Keratinocyte (primary cell): ENCODE results near the gene OLIG2. TPM values are rescaled to one million over a fixed set of nuclear protein-coding genes. Genes with fewer than 3 reads are reported as not detected.

ENCODE experiments used
- DNase-seq: peaks from one replicate; pipeline ENCODE4 v3.0.0-alpha.2; 2011; ENCODE audit warnings: low read depth, missing footprints, low spot score
- FAIRE-seq: peaks from 2 replicates; lab custom pipeline; 2011; peaks lifted over from hg19 to GRCh38; lab: Jason Lieb, UNC
- H2AFZ ChIP-seq: 2 replicates; pipeline ENCODE4 v1.6.0; 2012; ENCODE audit warnings: low read length, control low read depth, inconsistent platforms; ENCODE audit not compliant: control insufficient read depth
- H3K27ac ChIP-seq: 2 replicates; pipeline ENCODE4 v1.5.1; 2011; ENCODE audit warnings: low read length; ENCODE audit not compliant: control insufficient read depth, insufficient read depth
- H3K27me3 ChIP-seq: 3 replicates; pipeline ENCODE4 v1.6.0; 2011; ENCODE audit warnings: low read length; ENCODE audit not compliant: control insufficient read depth, insufficient read depth; ENCODE audit errors: extremely low read depth
- H3K36me3 ChIP-seq, 2 experiments: 2 replicates in 1 of 2; 3 replicates in 1 of 2; pipeline ENCODE4 v1.5.1; 2011; ENCODE audit warnings: low read length in 2 of 2, mild to moderate bottlenecking in 1 of 2; ENCODE audit not compliant: control insufficient read depth in 2 of 2, insufficient read depth in 2 of 2; ENCODE audit errors: extremely low read depth in 1 of 2
- H3K4me1 ChIP-seq: 3 replicates; pipeline ENCODE4 v1.5.1; 2011; ENCODE audit warnings: low read length; ENCODE audit not compliant: control insufficient read depth, insufficient read depth; ENCODE audit errors: extremely low read depth
- H3K4me2 ChIP-seq: 3 replicates; pipeline ENCODE4 v1.6.0; 2011; ENCODE audit warnings: low read depth, low read length; ENCODE audit not compliant: control insufficient read depth, insufficient read depth; ENCODE audit errors: extremely low read depth
- H3K4me3 ChIP-seq, 3 experiments: fragments of 200-600 bp in 1 of 3; sonication (generic) in 1 of 3; 2 replicates in 2 of 3; 3 replicates in 1 of 3; pipeline ENCODE4 v1.5.1; 2011 to 2016; ENCODE audit warnings: low read length in 3 of 3, mild to moderate bottlenecking in 3 of 3, control low read depth in 2 of 3, inconsistent platforms in 1 of 3, low read depth in 1 of 3, mixed read lengths in 1 of 3, mixed run types in 1 of 3, moderate library complexity in 1 of 3; ENCODE audit not compliant: control insufficient read depth in 2 of 3, insufficient read depth in 2 of 3; ENCODE audit errors: extremely low read depth in 1 of 3
- H3K79me2 ChIP-seq: 2 replicates; pipeline ENCODE4 v1.6.0; 2012; ENCODE audit warnings: low read length; ENCODE audit not compliant: control insufficient read depth, insufficient read depth
- H3K9ac ChIP-seq: 3 replicates; pipeline ENCODE4 v1.6.0; 2011; ENCODE audit warnings: low read length; ENCODE audit not compliant: control insufficient read depth, insufficient read depth; ENCODE audit errors: extremely low read depth
- H3K9me1 ChIP-seq: 3 replicates; pipeline ENCODE4 v1.6.0; 2011; ENCODE audit warnings: low read length; ENCODE audit not compliant: control insufficient read depth, insufficient read depth; ENCODE audit errors: extremely low read depth
- H3K9me3 ChIP-seq: 2 replicates; pipeline ENCODE4 v1.5.1; 2012; ENCODE audit warnings: low read depth, low read length; ENCODE audit not compliant: control insufficient read depth
- H4K20me1 ChIP-seq: 3 replicates; pipeline ENCODE4 v1.6.0; 2011; ENCODE audit warnings: low read length; ENCODE audit not compliant: control insufficient read depth, insufficient read depth; ENCODE audit errors: extremely low read depth
- EZH2 ChIP-seq: IDR thresholded peaks from one replicate; pipeline ENCODE4 v1.6.1; 2012; ENCODE audit warnings: inconsistent platforms, mild to moderate bottlenecking, low read length, moderate library complexity
- dilution Hi-C: fragments of 300-500 bp; cut with MboI; formaldehyde crosslinking; loops from one replicate; pipeline ENCODE4 v1.7.0; 2020; ENCODE audit warnings: low sequenced_read_pairs; ENCODE audit not compliant: extremely low pct_ligation_motif_present
- polyA plus RNA-seq, 5 experiments: library from polyadenylated mRNA; depleted of rRNA in 3 of 5; stranded (reverse) in 3 of 5; stranded (forward) in 1 of 5; unstranded in 1 of 5; fragments of >200 nt; gene quantifications; 1 replicate in 1 of 5; 2 replicates in 3 of 5; 3 replicates in 1 of 5; pipeline versions ENCODE4 v1.2.1 to v1.2.3, GENCODE V29; 2011 to 2012; ENCODE audit warnings: missing spikeins in 2 of 5, low read depth in 1 of 5, low replicate concordance in 1 of 5
- TF ChIP-seq, protein P1 (sequence below), 3 experiments: IDR thresholded peaks in 1 of 3; conservative IDR thresholded peaks in 1 of 3; optimal IDR thresholded peaks in 1 of 3; 2 replicates in 2 of 3; 3 replicates in 1 of 3; pipeline versions ENCODE3 to v1.5.1; 2011; ENCODE audit warnings: low read length in 3 of 3, mild to moderate bottlenecking in 3 of 3, moderate library complexity in 2 of 3, control low read depth in 1 of 3, inconsistent platforms in 1 of 3; ENCODE audit not compliant: insufficient read depth in 2 of 3; ENCODE audit errors: extremely low read depth in 1 of 3

OLIG2 gene
- polyA plus RNA-seq, 1 donor (not counting 4 experiments of a cell fraction or from before 2014, with no cell fraction given), result not detected

DNA sequence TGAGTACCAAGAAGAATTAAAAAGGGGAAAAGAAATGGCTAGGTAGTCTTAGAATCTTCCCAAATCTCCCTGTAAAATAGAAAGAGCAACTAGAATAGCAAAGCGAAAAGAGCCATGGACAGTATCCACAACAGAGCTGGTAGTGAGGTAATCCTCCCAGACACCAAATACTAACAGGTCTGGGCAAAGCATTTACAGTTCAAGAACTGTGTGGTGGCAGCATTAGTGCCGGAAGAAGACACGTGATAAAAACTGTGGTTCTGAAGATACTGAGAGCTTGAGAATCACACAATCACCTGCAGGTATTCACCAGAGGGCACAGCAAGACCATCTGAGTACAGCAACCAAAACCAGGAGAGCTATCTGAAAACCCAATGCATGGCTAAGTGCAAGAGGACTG, 31.8 kb upstream of the OLIG2 start:
- H2AFZ ChIP-seq, result no peak overlapping the region
- H3K36me3 ChIP-seq, result no peaks in the 10 kb centered on the region
- H3K79me2 ChIP-seq, result no peaks in the 10 kb centered on the region
- H3K27ac ChIP-seq, result no peak overlapping the region
- H3K4me2 ChIP-seq, result no peak overlapping the region
- TF ChIP-seq, protein P1, sequence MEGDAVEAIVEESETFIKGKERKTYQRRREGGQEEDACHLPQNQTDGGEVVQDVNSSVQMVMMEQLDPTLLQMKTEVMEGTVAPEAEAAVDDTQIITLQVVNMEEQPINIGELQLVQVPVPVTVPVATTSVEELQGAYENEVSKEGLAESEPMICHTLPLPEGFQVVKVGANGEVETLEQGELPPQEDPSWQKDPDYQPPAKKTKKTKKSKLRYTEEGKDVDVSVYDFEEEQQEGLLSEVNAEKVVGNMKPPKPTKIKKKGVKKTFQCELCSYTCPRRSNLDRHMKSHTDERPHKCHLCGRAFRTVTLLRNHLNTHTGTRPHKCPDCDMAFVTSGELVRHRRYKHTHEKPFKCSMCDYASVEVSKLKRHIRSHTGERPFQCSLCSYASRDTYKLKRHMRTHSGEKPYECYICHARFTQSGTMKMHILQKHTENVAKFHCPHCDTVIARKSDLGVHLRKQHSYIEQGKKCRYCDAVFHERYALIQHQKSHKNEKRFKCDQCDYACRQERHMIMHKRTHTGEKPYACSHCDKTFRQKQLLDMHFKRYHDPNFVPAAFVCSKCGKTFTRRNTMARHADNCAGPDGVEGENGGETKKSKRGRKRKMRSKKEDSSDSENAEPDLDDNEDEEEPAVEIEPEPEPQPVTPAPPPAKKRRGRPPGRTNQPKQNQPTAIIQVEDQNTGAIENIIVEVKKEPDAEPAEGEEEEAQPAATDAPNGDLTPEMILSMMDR (optimal IDR thresholded peaks at IDR 0.05 in 1 of 3, IDR thresholded peaks at IDR 0.05 in 1 of 3, conservative IDR thresholded peaks at IDR 0.05 in 1 of 3; ENCODE audit: extremely low read depth in 1 of 3, insufficient read depth in 2 of 3, low read length in 3 of 3), result no peak
- no peak for TF ChIP-seq EZH2
- dilution Hi-C loops, result no loop called here
- H3K9me1 ChIP-seq, result no peaks in the 10 kb centered on the region
- H3K27me3 ChIP-seq, result peaks cover 10% of the 10 kb centered on the region
- no peaks in the 10 kb centered on the region for H3K9me3 ChIP-seq
- H3K9ac ChIP-seq, result no peak overlapping the region
- DNase-seq, result no peak
- no peak overlapping the region for H3K4me3 ChIP-seq
- H4K20me1 ChIP-seq, result no peaks in the 10 kb centered on the region
- H3K4me1 ChIP-seq, result peaks cover 3% of the 10 kb centered on the region
- peak; percentile 20 for FAIRE-seq

GRCh38 chr21:32994305-32994704, 31.4 kb upstream of the OLIG2 start:
- H3K4me3 ChIP-seq, result no peak overlapping the region
- no peaks in the 10 kb centered on the region for H3K9me3 ChIP-seq
- H3K4me2 ChIP-seq, result no peak overlapping the region
- peaks cover 10% of the 10 kb centered on the region for H3K27me3 ChIP-seq
- no peak overlapping the region for H3K27ac ChIP-seq
- H3K36me3 ChIP-seq, result no peaks in the 10 kb centered on the region
- H3K79me2 ChIP-seq, result no peaks in the 10 kb centered on the region
- FAIRE-seq (no peak), DNase-seq (no peak)
- no peak overlapping the region for H2AFZ ChIP-seq
- H3K4me1 ChIP-seq, result peaks cover 3% of the 10 kb centered on the region
- TF ChIP-seq, protein P1 (optimal IDR thresholded peaks at IDR 0.05 in 1 of 3, IDR thresholded peaks at IDR 0.05 in 1 of 3, conservative IDR thresholded peaks at IDR 0.05 in 1 of 3; ENCODE audit: extremely low read depth in 1 of 3, insufficient read depth in 2 of 3, low read length in 3 of 3), result peak; percentile 7 to 45 (median 25)
- no peak for TF ChIP-seq EZH2
- no peak overlapping the region for H3K9ac ChIP-seq
- dilution Hi-C loops, result no loop called here
- no peaks in the 10 kb centered on the region for H4K20me1 ChIP-seq
- H3K9me1 ChIP-seq, result no peaks in the 10 kb centered on the region
